HS-27A (cell line): ENCODE results near the gene CARMIL1.

ENCODE experiments used
- DNase-seq: peaks from one replicate; pipeline ENCODE4 v3.0.0-alpha.2; 2012; ENCODE audit warnings: low read depth, missing footprints

Gene CARMIL1

DNA sequence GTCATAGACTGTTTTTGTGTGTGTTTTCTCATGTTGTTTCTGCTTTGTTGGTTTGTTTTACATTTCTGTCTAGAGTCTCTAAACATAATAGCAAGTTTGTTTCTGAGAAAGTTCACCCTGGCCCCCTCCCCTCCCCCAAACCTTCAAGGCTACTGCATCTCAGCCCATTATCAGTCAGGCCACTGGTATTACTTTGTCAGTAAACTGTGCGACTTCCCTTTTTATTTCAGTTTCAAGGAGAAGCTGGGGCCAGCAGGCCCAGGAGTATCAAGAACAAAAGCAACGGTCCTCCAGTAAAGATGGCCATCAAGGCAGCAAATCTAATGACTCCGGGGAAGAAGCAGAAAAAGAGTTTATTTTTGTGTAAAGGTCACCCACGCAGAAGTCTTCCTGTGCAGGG, 340.0 kb downstream of the CARMIL1 start:
- no peak for DNase-seq

GRCh38 chr6:25620391-25620790, 341.2 kb downstream of the CARMIL1 start:
- DNase-seq: no peak

- DNase-seq: no peak
These were observed 343.9 kb downstream of the CARMIL1 start for GRCh38 chr6:25623065-25623464.

- no peak for DNase-seq
These were observed 344.7 kb downstream of the CARMIL1 start for GRCh38 chr6:25623879-25624278.

- DNase-seq: no peak
These were observed 347.8 kb downstream of the CARMIL1 start for GRCh38 chr6:25627001-25627400.

GRCh38 chr6:25628471-25629197, 349.5 kb downstream of the CARMIL1 start:
- no peak for DNase-seq

GRCh38 chr6:25629198-25629576, 350.0 kb downstream of the CARMIL1 start:
- DNase-seq: no peak

DNA sequence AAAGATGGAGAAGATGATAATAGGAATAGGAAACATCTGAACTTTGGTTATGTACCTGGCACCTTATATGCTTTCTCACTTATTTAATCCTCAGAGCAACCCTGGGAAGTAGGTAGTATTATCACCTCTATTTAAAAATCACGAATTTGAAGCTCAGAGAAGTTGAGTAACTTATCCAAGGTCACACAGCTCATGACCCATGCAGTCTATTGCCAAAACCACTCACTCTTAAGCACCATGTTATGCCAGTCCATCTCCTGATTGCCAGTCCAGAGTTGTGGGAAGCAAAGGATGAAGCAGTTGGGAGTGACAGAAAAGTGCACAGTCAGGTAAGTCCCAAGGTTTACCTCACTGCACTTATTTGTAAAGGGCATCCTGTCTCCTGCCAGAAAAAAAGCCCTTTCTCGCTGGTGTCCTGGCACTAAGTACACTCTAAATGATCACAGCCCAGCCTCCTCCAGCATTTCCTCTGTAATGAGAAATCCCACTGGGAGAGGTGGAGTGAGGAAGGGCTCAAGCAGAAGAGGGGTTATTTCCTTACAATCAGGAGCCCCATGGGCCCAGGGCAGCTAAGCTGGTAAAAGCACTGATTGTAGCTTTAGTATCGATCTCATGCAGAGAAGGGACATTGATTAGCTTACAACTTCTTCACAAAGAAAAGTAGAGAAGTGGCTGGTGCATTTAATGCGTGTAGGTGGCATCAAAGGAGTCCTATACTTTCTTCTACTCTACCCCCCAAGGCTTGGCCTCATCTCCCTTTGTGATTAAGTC, 351.5 kb downstream of the CARMIL1 start:
- no peak for DNase-seq

DNA sequence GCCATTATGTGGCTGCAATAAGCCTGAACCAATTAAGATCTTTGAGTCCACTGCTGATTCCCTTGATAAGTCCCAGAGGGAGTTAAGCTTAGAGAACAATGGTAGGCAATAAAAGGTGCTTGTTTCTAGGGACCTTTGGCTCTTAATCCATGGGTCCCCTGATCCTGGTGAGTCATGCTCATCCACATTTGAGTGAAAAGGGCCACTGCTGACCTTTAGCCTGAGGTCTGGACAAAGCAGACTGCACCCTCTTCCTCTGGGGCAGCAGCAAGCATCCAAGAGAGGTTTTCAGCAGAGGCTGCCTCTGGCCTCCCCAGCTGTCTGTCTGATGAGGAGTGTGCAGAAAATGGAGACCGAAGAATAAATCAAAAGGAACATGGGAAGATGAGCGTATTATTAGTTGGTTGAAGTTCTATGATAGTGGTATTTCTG, 356.7 kb downstream of the CARMIL1 start:
- DNase-seq: no peak

GRCh38 chr6:25637211-25637610, 358.0 kb downstream of the CARMIL1 start:
- no peak for DNase-seq

- no peak for DNase-seq
These were observed 358.8 kb downstream of the CARMIL1 start for GRCh38 chr6:25637960-25638434.

GRCh38 chr6:25639653-25640052, 360.5 kb downstream of the CARMIL1 start:
- no peak for DNase-seq

- DNase-seq: no peak
These were observed 361.3 kb downstream of the CARMIL1 start for GRCh38 chr6:25640446-25640845.

- no peak for DNase-seq
These were observed 361.7 kb downstream of the CARMIL1 start for GRCh38 chr6:25640891-25641290.

GRCh38 chr6:25641377-25641776, 362.2 kb downstream of the CARMIL1 start:
- no peak for DNase-seq

DNA sequence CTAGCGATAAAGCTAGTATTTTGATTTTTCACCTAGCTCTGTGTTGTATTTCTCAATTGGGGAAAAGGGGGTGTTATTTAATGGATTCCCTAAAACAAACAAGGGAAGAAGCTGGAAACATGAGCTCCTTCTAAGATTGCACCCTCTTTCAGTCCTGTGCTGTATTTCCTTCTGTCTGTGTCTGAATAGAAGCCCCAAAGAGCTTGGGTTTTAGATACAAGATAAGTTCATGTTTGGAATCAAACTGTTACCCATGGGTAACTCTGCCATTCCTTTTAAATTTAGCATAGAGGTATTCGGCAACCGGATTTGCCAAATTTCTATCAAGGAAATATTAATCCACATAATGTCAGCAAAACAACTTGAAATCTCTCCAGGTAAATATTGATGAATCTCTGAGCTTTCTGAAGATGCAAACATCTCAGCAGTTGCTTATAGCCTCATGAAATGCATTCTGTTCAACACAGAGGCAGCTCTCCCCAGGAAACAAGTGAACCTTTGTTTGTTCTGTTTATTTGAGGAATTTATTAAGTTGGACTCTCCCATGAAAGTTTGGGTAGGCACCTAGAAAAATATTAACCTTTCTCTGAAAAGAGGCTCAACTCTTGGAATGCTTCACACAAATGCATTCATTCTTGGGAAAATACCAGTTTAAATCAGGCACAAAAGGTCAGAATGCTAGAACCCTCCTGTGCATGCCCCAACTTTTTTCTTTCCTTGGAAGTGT, 362.9 kb downstream of the CARMIL1 start:
- DNase-seq: no peak

GRCh38 chr6:25642667-25643328, 363.6 kb downstream of the CARMIL1 start:
- DNase-seq: no peak

DNA sequence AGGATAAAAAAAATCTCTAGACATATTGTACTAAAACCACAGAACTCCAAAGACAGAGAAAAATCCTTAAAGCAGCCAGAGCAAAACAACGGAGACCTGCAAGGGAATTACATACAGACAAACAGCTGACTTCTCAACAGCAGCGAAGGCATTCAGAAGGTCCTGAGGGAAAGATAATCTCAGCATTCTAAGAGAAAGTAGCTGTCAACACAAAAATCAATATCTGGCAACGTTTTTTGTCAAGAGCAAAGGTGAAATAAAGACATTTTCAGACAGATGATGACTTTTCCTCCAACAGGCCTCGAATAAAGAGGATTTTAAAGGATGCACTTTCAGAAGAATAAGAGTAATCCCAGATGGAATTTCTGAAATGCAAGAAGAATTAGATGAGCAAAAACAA, 366.7 kb downstream of the CARMIL1 start:
- no peak for DNase-seq

GRCh38 chr6:25649611-25650010, 370.4 kb downstream of the CARMIL1 start:
- no peak for DNase-seq

DNA sequence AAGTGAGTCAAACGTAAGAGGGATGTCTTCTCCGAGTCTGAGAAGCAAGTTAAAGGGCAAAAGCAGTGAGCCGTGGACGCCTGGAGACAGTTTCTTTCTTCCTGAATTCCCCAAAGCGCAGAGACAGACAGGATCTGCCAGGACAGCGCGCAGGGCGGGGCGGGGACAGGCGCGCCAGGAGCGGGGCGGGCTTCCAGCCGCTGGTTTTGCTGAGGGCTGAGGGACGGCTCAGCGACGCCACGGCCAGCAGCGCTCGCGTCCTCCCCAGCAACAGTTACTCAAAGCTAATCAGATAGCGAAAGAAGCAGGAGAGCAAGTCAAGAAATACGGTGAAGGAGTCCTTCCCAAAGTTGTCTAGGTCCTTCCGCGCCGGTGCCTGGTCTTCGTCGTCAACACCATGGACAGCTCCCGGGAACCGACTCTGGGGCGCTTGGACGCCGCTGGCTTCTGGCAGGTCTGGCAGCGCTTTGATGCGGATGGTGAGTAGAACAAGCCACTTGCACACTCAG, 372.9 kb downstream of the CARMIL1 start, which contains the start of gene SCGN:
TSS of gene SCGN (plus strand) at position 209 of the 509 bp plus-strand sequence. CDS start at position 398, 189 bp downstream.
- no peak for DNase-seq

DNA sequence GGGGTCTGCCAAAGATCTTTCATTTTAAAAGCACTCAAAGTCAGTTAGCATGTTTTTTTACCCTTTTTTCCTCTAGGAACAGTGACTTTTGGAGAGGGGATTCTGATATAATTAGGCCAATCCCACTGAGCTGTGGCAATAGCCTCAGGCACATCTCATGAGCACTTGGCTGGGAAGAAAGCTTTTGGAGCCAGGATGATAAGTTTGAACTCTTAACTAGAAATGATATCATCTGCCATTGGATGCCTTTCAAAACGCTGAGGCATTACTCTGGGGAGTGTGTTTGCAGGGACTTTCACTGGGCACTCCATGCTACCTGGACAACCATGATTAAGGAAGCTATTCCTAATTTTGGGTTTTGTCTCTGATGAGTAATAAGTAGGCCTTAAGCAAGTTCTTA, 376.5 kb downstream of the CARMIL1 start:
- no peak for DNase-seq
